H1 (cell line): ENCODE measurements around the gene EDEM2. TPM values are rescaled to one million over a fixed set of nuclear protein-coding genes. Genes with fewer than 3 reads are reported as not detected.

Experiments used
- CTCF ChIA-PET: fragments of 300-600 bp; sonication (Branson Sonifier 250); formaldehyde crosslinking; loops from one replicate; lab custom pipeline; 2021; ENCODE audit not compliant: partially characterized antibody; lab: Charles Lee
- POLR2A ChIA-PET: fragments of 300-600 bp; sonication (Branson Sonifier 250); formaldehyde crosslinking; loops from one replicate; lab custom pipeline; 2021; ENCODE audit warnings: inconsistent platforms; ENCODE audit not compliant: partially characterized antibody; lab: Charles Lee
- DNase-seq, 2 experiments: peaks; one replicate each; pipeline versions ENCODE4 v3.0.0 to v3.0.0-alpha.2; 2010 to 2022; ENCODE audit warnings: low spot score in 2 of 2, low read depth in 1 of 2, mixed read lengths in 1 of 2
- FAIRE-seq: peaks from 2 replicates; lab custom pipeline; 2011; peaks lifted over from hg19 to GRCh38; lab: Jason Lieb, UNC
- H2AFZ ChIP-seq: 2 replicates; pipeline ENCODE4 v1.8.1; 2012; ENCODE audit warnings: low read length, inconsistent platforms
- H2AK5ac ChIP-seq: 2 replicates; pipeline ENCODE4 v1.6.1; 2013; ENCODE audit warnings: low read depth, low read length
- H2BK120ac ChIP-seq: replicated peaks from 2 replicates; pipeline ENCODE3; 2013; ENCODE audit warnings: low read depth, low read length, inconsistent platforms
- H2BK12ac ChIP-seq: 2 replicates; pipeline ENCODE4 v1.6.1; 2013; ENCODE audit warnings: low read depth, low read length
- H2BK15ac ChIP-seq: 2 replicates; pipeline ENCODE4 v1.6.1; 2013; ENCODE audit warnings: low read length
- H2BK20ac ChIP-seq: 2 replicates; pipeline ENCODE4 v1.6.1; 2013; ENCODE audit warnings: low read length
- H2BK5ac ChIP-seq: 2 replicates; pipeline ENCODE4 v1.6.1; 2013; ENCODE audit warnings: low read depth, low read length
- H3K14ac ChIP-seq: 2 replicates; pipeline ENCODE4 v1.6.1; 2013; ENCODE audit warnings: inconsistent platforms; ENCODE audit not compliant: insufficient read length
- H3K18ac ChIP-seq: 2 replicates; pipeline ENCODE4 v1.6.1; 2013; ENCODE audit warnings: low read length; ENCODE audit errors: extremely low read depth
- H3K23ac ChIP-seq: 2 replicates; pipeline ENCODE4 v1.6.1; 2013; ENCODE audit warnings: inconsistent platforms; ENCODE audit not compliant: insufficient read length
- H3K23me2 ChIP-seq: 2 replicates; pipeline ENCODE4 v1.6.1; 2013; ENCODE audit warnings: low read depth, low read length
- H3K27ac ChIP-seq: 2 replicates; pipeline ENCODE4 v1.6.1; 2011; ENCODE audit warnings: low read depth, low read length, inconsistent platforms
- H3K27me3 ChIP-seq, 4 experiments: replicated peaks in 1 of 4; 1 replicate in 1 of 4; 2 replicates in 3 of 4; pipeline versions ENCODE4 v1.6.1 to v1.8.1; 2011 to 2013; ENCODE audit warnings: low read length in 3 of 4, mild to moderate bottlenecking in 3 of 4, inconsistent platforms in 2 of 4, mixed read lengths in 2 of 4, moderate library complexity in 1 of 4; ENCODE audit not compliant: control insufficient read depth in 3 of 4, insufficient read depth in 3 of 4; ENCODE audit errors: extremely low read depth in 1 of 4
- H3K36me3 ChIP-seq, 4 experiments: 2 replicates each; pipeline versions ENCODE4 v1.6.1 to v1.8.1; 2011 to 2013; ENCODE audit warnings: mild to moderate bottlenecking in 4 of 4, low read length in 3 of 4, moderate library complexity in 2 of 4, control low read depth in 1 of 4, inconsistent platforms in 1 of 4; ENCODE audit not compliant: insufficient read depth in 4 of 4, control insufficient read depth in 2 of 4
- H3K4ac ChIP-seq: replicated peaks from 2 replicates; pipeline ENCODE3; 2013; ENCODE audit warnings: low read length, low read depth, mixed read lengths, inconsistent platforms; ENCODE audit not compliant: insufficient read length
- H3K4me1 ChIP-seq, 4 experiments: replicated peaks in 1 of 4; 1 replicate in 1 of 4; 2 replicates in 3 of 4; pipeline versions ENCODE4 v1.6.1 to v1.8.1; 2011 to 2013; ENCODE audit warnings: low read length in 3 of 4, inconsistent platforms in 2 of 4, mixed read lengths in 1 of 4; ENCODE audit not compliant: insufficient read depth in 4 of 4, control insufficient read depth in 3 of 4
- H3K4me2 ChIP-seq, 2 experiments: 2 replicates each; pipeline versions ENCODE4 v1.6.1 to v1.8.1; 2011 to 2013; ENCODE audit warnings: low read depth in 2 of 2, low read length in 2 of 2, control low read depth in 1 of 2, inconsistent platforms in 1 of 2, mild to moderate bottlenecking in 1 of 2; ENCODE audit not compliant: insufficient read depth in 1 of 2
- H3K4me3 ChIP-seq, 4 experiments: fragments of 200-600, 300-600 bp in 1 of 4; sonication (generic), shearing (Covaris generic), sonication (Bioruptor Twin) in 1 of 4; 2 replicates each; pipeline versions ENCODE4 v1.5.1 to v1.8.1; 2011 to 2016; ENCODE audit warnings: low read length in 4 of 4, low read depth in 3 of 4, control low read depth in 2 of 4, inconsistent platforms in 2 of 4, mild to moderate bottlenecking in 2 of 4, mixed read lengths in 1 of 4, moderate library complexity in 1 of 4; ENCODE audit not compliant: insufficient read depth in 2 of 4; ENCODE audit errors: extremely low read depth in 1 of 4
- H3K56ac ChIP-seq: replicated peaks from 2 replicates; pipeline ENCODE3; 2013; ENCODE audit warnings: low read depth, mild to moderate bottlenecking, mixed read lengths, low read length, inconsistent platforms; ENCODE audit not compliant: insufficient read length
- H3K79me1 ChIP-seq: 2 replicates; pipeline ENCODE4 v1.6.1; 2013; ENCODE audit warnings: low read depth, low read length, control low read depth
- H3K79me2 ChIP-seq, 2 experiments: 2 replicates each; pipeline versions ENCODE4 v1.6.1 to v1.8.1; 2012 to 2013; ENCODE audit warnings: low read length in 2 of 2, mild to moderate bottlenecking in 2 of 2, inconsistent platforms in 1 of 2; ENCODE audit not compliant: insufficient read depth in 2 of 2, control insufficient read depth in 1 of 2
- H3K9ac ChIP-seq, 4 experiments: replicated peaks in 1 of 4; 1 replicate in 1 of 4; 2 replicates in 3 of 4; pipeline versions ENCODE4 v1.6.1 to v1.8.1; 2011 to 2013; ENCODE audit warnings: low read depth in 3 of 4, low read length in 3 of 4, control low read depth in 2 of 4, mild to moderate bottlenecking in 2 of 4, moderate library complexity in 2 of 4, inconsistent platforms in 1 of 4; ENCODE audit errors: extremely low read depth in 1 of 4
- H3K9me3 ChIP-seq, 2 experiments: 2 replicates each; pipeline versions ENCODE4 v1.6.1 to v1.8.1; 2012 to 2013; ENCODE audit warnings: mild to moderate bottlenecking in 2 of 2, moderate library complexity in 2 of 2, control low read depth in 1 of 2, inconsistent platforms in 1 of 2, low read depth in 1 of 2, low read length in 1 of 2, mixed read lengths in 1 of 2; ENCODE audit not compliant: insufficient read depth in 2 of 2
- H4K20me1 ChIP-seq, 2 experiments: replicated peaks in 1 of 2; 2 replicates each; pipeline versions ENCODE3 to v1.8.1; 2011 to 2013; ENCODE audit warnings: inconsistent platforms in 2 of 2, low read length in 2 of 2, mild to moderate bottlenecking in 1 of 2; ENCODE audit not compliant: insufficient read depth in 2 of 2, control insufficient read depth in 1 of 2
- H4K5ac ChIP-seq: 2 replicates; pipeline ENCODE4 v1.6.1; 2013; ENCODE audit warnings: low read length, low read depth, mixed read lengths, inconsistent platforms; ENCODE audit not compliant: insufficient read length
- H4K8ac ChIP-seq: 2 replicates; pipeline ENCODE4 v1.8.0; 2013; ENCODE audit warnings: mild to moderate bottlenecking, moderate library complexity, low read length, inconsistent platforms; ENCODE audit not compliant: insufficient read depth; ENCODE audit errors: extremely low read depth
- H4K91ac ChIP-seq: replicated peaks from 2 replicates; pipeline ENCODE3; 2013; ENCODE audit warnings: low read length, mixed read lengths, inconsistent platforms; ENCODE audit not compliant: insufficient read length
- BACH1 ChIP-seq: IDR thresholded peaks from 2 replicates; pipeline ENCODE4 v1.6.1; 2012; ENCODE audit warnings: low read length, improper control_type of control experiment
- GABPA ChIP-seq: IDR thresholded peaks from 2 replicates; pipeline ENCODE4 v1.6.1; 2011; ENCODE audit warnings: mild to moderate bottlenecking, low read length, moderate library complexity, borderline replicate concordance; ENCODE audit not compliant: insufficient read depth
- NRF1 ChIP-seq: IDR thresholded peaks from 2 replicates; pipeline ENCODE4 v1.6.1; 2011; ENCODE audit warnings: mild to moderate bottlenecking, low read depth, low read length, improper control_type of control experiment
- PHF8 ChIP-seq: fragments of 200-600 bp; sonication (generic); conservative IDR thresholded peaks from 2 replicates; pipeline ENCODE4 v1.7.1; 2012; ENCODE audit warnings: low read depth, mild to moderate bottlenecking, inconsistent platforms, low read length, moderate library complexity
- POLR2AphosphoS5 ChIP-seq: IDR thresholded peaks from 2 replicates; pipeline ENCODE4 v1.6.1; 2011; ENCODE audit warnings: low read depth, low read length
- SP1 ChIP-seq: IDR thresholded peaks from 2 replicates; pipeline ENCODE4 v1.6.1; 2011; ENCODE audit warnings: low read depth, low read length
- ZNF274 ChIP-seq: IDR thresholded peaks from 2 replicates; pipeline ENCODE4 v1.7.0; 2012; ENCODE audit warnings: low read length, borderline replicate concordance; ENCODE audit errors: extremely low read depth
- WGBS, 2 experiments: shearing (Covaris generic) in 1 of 2; methylation state at CpG; one replicate each; pipeline versions ENCODE4 v1.1.6 to v1.1.7; 2013 to 2015; ENCODE audit warnings: low lambda C conversion rate in 2 of 2, mixed read lengths in 2 of 2, inconsistent platforms in 1 of 2, low coverage in 1 of 2, missing lambda C conversion rate in 1 of 2; ENCODE audit not compliant: insufficient replicate concordance in 2 of 2, insufficient coverage in 1 of 2, insufficient read length in 1 of 2; ENCODE audit errors: extremely low coverage in 1 of 2, missing lambda C conversion rate in 1 of 2; 5-methylcytosine and 5-hydroxymethylcytosine counted together
- polyA plus RNA-seq, 7 experiments: library from polyadenylated mRNA; depleted of rRNA in 3 of 7; stranded (reverse) in 5 of 7; unstranded in 2 of 7; fragments of >200 nt in 5 of 7; fragments of 200-250 nt in 2 of 7; gene quantifications; 1 replicate in 5 of 7; 2 replicates in 1 of 7; 4 replicates in 1 of 7; pipeline versions ENCODE4 v1.2.1 to v1.2.3, GENCODE V29; 2011 to 2013; ENCODE audit warnings: missing spikeins in 2 of 7, mixed read lengths in 2 of 7
- total RNA-seq: library from RNA; stranded (reverse); fragmentation: NEBNext Ultra II Directional; extraction: Animal tissue kit (Norgen Biotek cat#: 25700); gene quantifications from 2 replicates; pipeline ENCODE4 v1.2.1, GENCODE V29; 2021

The EDEM2 gene
- total and polyA plus RNA-seq, 2 of the 8 experiments (the other 6 are each of a cell fraction or from before 2014, with no cell fraction given) = 15.2 to 19.6 TPM

DNA sequence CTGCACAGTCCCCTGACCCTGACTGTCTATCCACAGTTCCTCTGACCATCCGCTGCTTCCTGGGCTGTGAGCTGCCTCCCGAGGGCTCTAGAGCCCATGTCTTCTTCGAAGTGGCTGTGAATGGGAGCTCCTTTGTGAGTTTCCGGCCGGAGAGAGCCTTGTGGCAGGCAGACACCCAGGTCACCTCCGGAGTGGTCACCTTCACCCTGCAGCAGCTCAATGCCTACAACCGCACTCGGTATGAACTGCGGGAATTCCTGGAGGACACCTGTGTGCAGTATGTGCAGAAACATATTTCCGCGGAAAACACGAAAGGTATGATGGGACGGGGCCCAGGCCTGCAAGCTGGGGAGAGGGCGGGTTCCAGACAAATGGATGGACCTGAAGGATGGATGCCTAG, 29.0 kb upstream of the EDEM2 start:
- Histone ChIP-seq H2BK120ac (no peak overlapping the region), H3K23me2 (peaks cover 6% of the 10 kb centered on the region; the same call in 1 of the 2 replicates), H2AFZ (no peak overlapping the region), H3K23ac (no peak overlapping the region), H3K36me3 (no peaks in the 10 kb centered on the region), H2AK5ac (no peak overlapping the region), H4K8ac (no peak overlapping the region; the same call in 1 of the 2 replicates), H2BK15ac (no peak overlapping the region), H3K56ac (no peak overlapping the region), H3K4me2 (no peak overlapping the region), H4K5ac (no peak overlapping the region), H4K91ac (no peak overlapping the region), H3K4ac (no peak overlapping the region), H3K79me1 (no peaks in the 10 kb centered on the region), H2BK20ac (no peak overlapping the region), H3K14ac (no peak overlapping the region), H3K79me2 (no peaks in the 10 kb centered on the region), H3K4me3 (no peak overlapping the region), H3K27ac (no peak overlapping the region), H4K20me1 (no peaks in the 10 kb centered on the region), H3K27me3 (peaks cover 0 to 2% (median 0%) of the 10 kb centered on the region in 4 experiments; a peak in 2 of 7 replicates), H3K18ac (no peak overlapping the region), H3K4me1 (peaks cover 0 to 14% (median 8%) of the 10 kb centered on the region in 4 experiments; a peak in 6 of 7 replicates), H3K9ac (no peak overlapping the region), H2BK5ac (no peak overlapping the region), H3K9me3 (no peaks in the 10 kb centered on the region), H2BK12ac (no peak overlapping the region)
- WGBS, 2 experiments = 91% methylated on average over 14 of the region's 14 CpGs; no CpG with 5 or more reads in 1 of the 2 experiments
- no peak for TF ChIP-seq SP1
- no peak for TF ChIP-seq ZNF274
- TF ChIP-seq NRF1 = no peak
- TF ChIP-seq PHF8 = no peak
- no peak for TF ChIP-seq POLR2AphosphoS5
- no peak for TF ChIP-seq GABPA
- TF ChIP-seq BACH1 = no peak
- FAIRE-seq (no peak), DNase-seq (no peak)
- ChIA-PET CTCF (interaction anchor here (0.6 to 1.3 kb wide), 5 partner anchors 10 to 87 kb away, joined by 3 to 4 read pairs (median 4); no protein-coding TSS in a partner anchor), POLR2A (interaction anchor here (0.7 to 1.6 kb wide), 2 partner anchors 88 to 103 kb away, joined by 3 read pairs; no protein-coding TSS in a partner anchor)
